Neural progenitor cell (in vitro differentiated cells): ENCODE results near the gene MYO1E. TPM values are rescaled to one million over a fixed set of nuclear protein-coding genes. Genes with fewer than 3 reads are reported as not detected.

ENCODE experiments used
- DNase-seq: peaks from one replicate; pipeline ENCODE4 v3.0.0-alpha.2; 2016; ENCODE audit warnings: low spot score
- H2AFZ ChIP-seq: fragments of 200-600 bp; sonication (generic); replicated peaks from 2 replicates; pipeline ENCODE4 v1.6.1; 2016; ENCODE audit warnings: antibody characterized with exemption
- H3F3A ChIP-seq: fragments of 200-600 bp; sonication (generic); 2 replicates; pipeline ENCODE4 v1.6.1; 2016; ENCODE audit warnings: antibody characterized with exemption, low read depth
- H3K27ac ChIP-seq: fragments of 200-600 bp; sonication (generic); 2 replicates; pipeline ENCODE4 v1.5.1; 2016; ENCODE audit warnings: mild to moderate bottlenecking
- H3K27me3 ChIP-seq: fragments of 200-600 bp; sonication (generic); 2 replicates; pipeline ENCODE4 v1.6.1; 2016; ENCODE audit warnings: mild to moderate bottlenecking, moderate library complexity
- H3K36me3 ChIP-seq: fragments of 200-600 bp; sonication (generic); 2 replicates; pipeline ENCODE4 v1.5.1; 2016
- H3K4me1 ChIP-seq: fragments of 200-600 bp; sonication (generic); 2 replicates; pipeline ENCODE4 v1.6.1; 2016; ENCODE audit warnings: mixed run types
- H3K4me2 ChIP-seq: fragments of 200-600 bp; sonication (generic); 2 replicates; pipeline ENCODE4 v1.6.1; 2016
- H3K4me3 ChIP-seq: fragments of 200-600 bp; sonication (generic); 2 replicates; pipeline ENCODE4 v1.5.1; 2016
- H3K79me2 ChIP-seq: fragments of 200-600 bp; sonication (generic); 2 replicates; pipeline ENCODE4 v1.6.1; 2016; ENCODE audit warnings: low read depth
- H3K9ac ChIP-seq: fragments of 200-600 bp; sonication (generic); 2 replicates; pipeline ENCODE4 v1.6.1; 2016
- H3K9me3 ChIP-seq: fragments of 200-600 bp; sonication (generic); 2 replicates; pipeline ENCODE4 v1.5.1; 2016; ENCODE audit warnings: low read depth
- H4K20me1 ChIP-seq: fragments of 200-600 bp; sonication (generic); 2 replicates; pipeline ENCODE4 v1.6.1; 2016; ENCODE audit warnings: low read depth
- H3K27ac Mint-ChIP-seq: 3 replicates; pipeline ENCODE4 v1.8.0; 2021; ENCODE audit warnings: mixed read lengths
- H3K27me3 Mint-ChIP-seq: 2 replicates; pipeline ENCODE4 v1.8.0; 2022; ENCODE audit warnings: low read depth, mild to moderate bottlenecking, inconsistent platforms, moderate library complexity, mixed read lengths; ENCODE audit not compliant: insufficient read depth
- H3K36me3 Mint-ChIP-seq: 3 replicates; pipeline ENCODE4 v1.8.0; 2021; ENCODE audit warnings: mixed read lengths
- H3K4me1 Mint-ChIP-seq: 3 replicates; pipeline ENCODE4 v1.8.0; 2021; ENCODE audit warnings: mixed read lengths
- H3K4me3 Mint-ChIP-seq: 3 replicates; pipeline ENCODE4 v1.8.0; 2021; ENCODE audit warnings: mild to moderate bottlenecking, moderate library complexity, mixed read lengths
- H3K9me3 Mint-ChIP-seq: 3 replicates; pipeline ENCODE4 v1.8.0; 2020; ENCODE audit warnings: mixed read lengths
- EZH2 ChIP-seq: fragments of 200-600 bp; sonication (generic); IDR thresholded peaks from 2 replicates; pipeline ENCODE4 v1.6.1; 2017; ENCODE audit warnings: antibody characterized with exemption, mild to moderate bottlenecking, moderate library complexity
- EZH2phosphoT487 ChIP-seq: fragments of 200-600 bp; sonication (generic); IDR thresholded peaks from 2 replicates; pipeline ENCODE4 v1.6.1; 2017; ENCODE audit warnings: antibody characterized with exemption
- total RNA-seq: library from RNA; depleted of rRNA; stranded (reverse); fragments of >200 nt; gene quantifications from 2 replicates; pipeline ENCODE4 v1.2.3, GENCODE V29; 2015; ENCODE audit warnings: low replicate concordance
- TF ChIP-seq, protein P1 (sequence below): fragments of 200-600 bp; sonication (generic); IDR thresholded peaks from 2 replicates; pipeline ENCODE4 v1.5.1; 2017; ENCODE audit warnings: antibody characterized with exemption, mild to moderate bottlenecking

Gene MYO1E
- total RNA-seq, 1 donor from 2014 or later: 49.7 TPM

DNA sequence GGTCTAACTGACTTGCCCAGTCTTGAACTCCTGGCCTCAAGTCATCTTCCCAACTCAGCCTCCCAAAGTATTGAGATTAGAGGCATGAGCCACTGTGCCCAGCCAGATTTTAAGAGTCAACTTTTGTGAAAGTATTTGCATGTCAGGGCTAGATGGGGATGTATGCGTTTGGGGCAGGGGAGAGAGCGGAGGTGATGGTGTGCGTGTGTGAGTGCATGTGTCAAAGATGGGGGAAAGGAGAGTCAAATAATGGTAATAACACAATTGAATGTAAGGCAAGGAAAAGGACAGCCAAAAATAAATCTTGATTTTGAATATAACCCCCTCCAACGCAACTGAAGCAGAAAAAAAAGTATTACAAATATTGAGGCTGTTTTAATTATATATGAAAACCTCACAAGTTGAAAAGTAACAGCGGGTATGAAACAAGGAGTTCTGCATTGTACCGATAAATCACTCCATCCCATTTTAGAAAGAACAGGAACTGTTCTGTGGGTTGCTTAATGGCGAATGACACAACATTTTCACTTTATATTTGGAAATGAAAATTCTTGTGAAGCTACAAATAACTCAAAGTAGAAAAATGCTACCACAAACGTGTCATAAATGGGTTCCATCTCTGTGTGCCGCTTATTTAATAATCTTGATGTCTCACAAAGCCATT is 195.9 kb downstream of the MYO1E start:
- peaks cover 8% of the 10 kb centered on the region for H3K4me1 Mint-ChIP-seq
- H3K27me3 Mint-ChIP-seq: peaks cover 3% of the 10 kb centered on the region

DNA sequence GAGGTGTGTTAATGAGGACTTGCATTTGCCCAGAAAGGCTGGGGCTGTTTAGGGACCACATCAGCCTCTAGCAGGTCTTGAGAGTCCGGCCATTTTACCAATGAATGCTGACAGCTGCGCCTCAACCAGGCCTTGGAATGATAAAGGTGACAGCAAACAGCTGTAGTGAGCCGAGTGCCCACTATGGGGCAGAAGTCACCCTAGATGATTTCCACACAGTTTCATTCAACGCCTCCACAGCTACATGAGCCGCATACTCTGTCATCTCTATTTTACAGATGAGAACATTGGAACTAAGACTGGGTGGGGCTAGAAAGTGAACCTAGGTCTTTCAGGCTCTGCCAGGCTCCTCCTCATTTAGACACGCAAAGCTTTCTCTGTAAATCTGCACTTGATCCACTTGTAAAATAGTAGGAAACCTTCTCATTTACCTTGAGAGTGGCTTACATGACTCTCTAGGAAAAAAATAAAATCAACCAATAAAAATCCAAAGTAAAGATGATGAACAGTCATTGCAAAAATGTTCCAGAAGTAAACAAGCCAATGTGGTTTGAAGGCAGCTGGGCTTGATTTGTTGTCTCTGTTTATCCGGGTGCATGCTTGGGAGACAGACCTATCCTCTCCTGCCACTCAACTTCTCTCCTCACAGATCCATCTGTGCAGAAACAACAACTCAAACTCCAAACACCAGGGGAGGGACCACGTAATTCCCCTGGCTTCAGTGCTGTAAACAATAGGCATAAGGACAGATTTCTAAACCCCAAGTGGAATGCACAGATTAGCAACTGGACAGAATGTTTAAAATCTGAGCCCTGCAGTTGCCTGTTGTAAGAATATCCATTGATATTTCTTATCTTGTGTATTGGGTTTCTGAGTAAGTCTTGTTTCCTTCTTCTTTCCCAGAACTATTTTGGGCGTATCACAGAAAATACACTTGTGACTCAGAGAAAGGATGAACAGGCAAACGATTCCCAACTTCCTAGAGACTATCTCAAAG is 197.5 kb downstream of the MYO1E start:
- Histone ChIP-seq H4K20me1 (no peaks in the 10 kb centered on the region), H3K27me3 (no peaks in the 10 kb centered on the region), H3K36me3 (no peaks in the 10 kb centered on the region), H3F3A (no peaks in the 10 kb centered on the region), H3K4me2 (no peak overlapping the region), H3K9ac (no peak overlapping the region), H3K4me3 (no peak overlapping the region), H2AFZ (no peak overlapping the region), H3K79me2 (no peaks in the 10 kb centered on the region), H3K9me3 (no peaks in the 10 kb centered on the region), H3K4me1 (no peaks in the 10 kb centered on the region), H3K27ac (no peak overlapping the region)
- no peak overlapping the region for H3K27ac Mint-ChIP-seq
- DNase-seq: peak; percentile 76
- H3K4me1 Mint-ChIP-seq: peaks cover 18% of the 10 kb centered on the region
- no peaks in the 10 kb centered on the region for H3K9me3 Mint-ChIP-seq
- TF ChIP-seq EZH2 (no peak), EZH2phosphoT487 (no peak)
- TF ChIP-seq, protein P1, sequence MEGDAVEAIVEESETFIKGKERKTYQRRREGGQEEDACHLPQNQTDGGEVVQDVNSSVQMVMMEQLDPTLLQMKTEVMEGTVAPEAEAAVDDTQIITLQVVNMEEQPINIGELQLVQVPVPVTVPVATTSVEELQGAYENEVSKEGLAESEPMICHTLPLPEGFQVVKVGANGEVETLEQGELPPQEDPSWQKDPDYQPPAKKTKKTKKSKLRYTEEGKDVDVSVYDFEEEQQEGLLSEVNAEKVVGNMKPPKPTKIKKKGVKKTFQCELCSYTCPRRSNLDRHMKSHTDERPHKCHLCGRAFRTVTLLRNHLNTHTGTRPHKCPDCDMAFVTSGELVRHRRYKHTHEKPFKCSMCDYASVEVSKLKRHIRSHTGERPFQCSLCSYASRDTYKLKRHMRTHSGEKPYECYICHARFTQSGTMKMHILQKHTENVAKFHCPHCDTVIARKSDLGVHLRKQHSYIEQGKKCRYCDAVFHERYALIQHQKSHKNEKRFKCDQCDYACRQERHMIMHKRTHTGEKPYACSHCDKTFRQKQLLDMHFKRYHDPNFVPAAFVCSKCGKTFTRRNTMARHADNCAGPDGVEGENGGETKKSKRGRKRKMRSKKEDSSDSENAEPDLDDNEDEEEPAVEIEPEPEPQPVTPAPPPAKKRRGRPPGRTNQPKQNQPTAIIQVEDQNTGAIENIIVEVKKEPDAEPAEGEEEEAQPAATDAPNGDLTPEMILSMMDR: peak; percentile 73
- H3K4me3 Mint-ChIP-seq: no peak overlapping the region
- no peaks in the 10 kb centered on the region for H3K27me3 Mint-ChIP-seq
- H3K36me3 Mint-ChIP-seq: peaks cover 12% of the 10 kb centered on the region

More for the DNA sequence above, 195.9 kb downstream of the MYO1E start:
- no peaks in the 10 kb centered on the region for H3K27me3 ChIP-seq
- H3K27ac ChIP-seq: no peak overlapping the region
- TF ChIP-seq EZH2phosphoT487 (no peak), EZH2 (no peak)
- TF ChIP-seq, protein P1: no peak
- Mint-ChIP-seq H3K4me3 (no peak overlapping the region), H3K27ac (no peak overlapping the region), H3K36me3 (peaks cover 14% of the 10 kb centered on the region), H3K9me3 (peaks cover 3% of the 10 kb centered on the region)
- H2AFZ ChIP-seq: no peak overlapping the region
- H3K9me3 ChIP-seq: no peaks in the 10 kb centered on the region
- no peak overlapping the region for H3K4me2 ChIP-seq
- no peak for DNase-seq
- no peaks in the 10 kb centered on the region for H4K20me1 ChIP-seq
- H3K4me1 ChIP-seq: no peaks in the 10 kb centered on the region
- no peak overlapping the region for H3K9ac ChIP-seq
- no peaks in the 10 kb centered on the region for H3K36me3 ChIP-seq
- no peak overlapping the region for H3K4me3 ChIP-seq
- H3F3A ChIP-seq: no peaks in the 10 kb centered on the region
- H3K79me2 ChIP-seq: no peaks in the 10 kb centered on the region

- Histone ChIP-seq H3K4me3 (no peak overlapping the region), H3K36me3 (no peaks in the 10 kb centered on the region), H3K4me1 (no peaks in the 10 kb centered on the region), H3K27me3 (no peaks in the 10 kb centered on the region), H3K79me2 (no peaks in the 10 kb centered on the region), H3K27ac (no peak overlapping the region), H3K9me3 (no peaks in the 10 kb centered on the region), H3K4me2 (no peak overlapping the region), H3F3A (no peaks in the 10 kb centered on the region), H2AFZ (no peak overlapping the region), H3K9ac (no peak overlapping the region), H4K20me1 (no peaks in the 10 kb centered on the region)
- Mint-ChIP-seq H3K4me3 (no peak overlapping the region), H3K27me3 (no peaks in the 10 kb centered on the region), H3K27ac (no peak overlapping the region), H3K4me1 (peaks cover 25% of the 10 kb centered on the region), H3K9me3 (no peaks in the 10 kb centered on the region), H3K36me3 (peaks cover 12% of the 10 kb centered on the region)
- TF ChIP-seq, protein P1: no peak
- no peak for TF ChIP-seq EZH2
- no peak for TF ChIP-seq EZH2phosphoT487
- no peak for DNase-seq
Observed at GRCh38 chr15:59174151-59174834, 198.4 kb downstream of the MYO1E start.
